Uterus (tissue), 4 donors: Measurements from ENCODE around the gene SNTN. TPM values are rescaled to one million over a fixed set of nuclear protein-coding genes. Genes with fewer than 3 reads are reported as not detected.

Experiments
- DNase-seq, 2 donors: peaks; one replicate each; pipeline ENCODE4 v3.0.0-alpha.2; 2019 to 2020
- H3K27ac ChIP-seq, 2 donors: fragments of 200-600 bp; sonication (generic); 1 replicate in 1 of 2; 2 replicates in 1 of 2; pipeline ENCODE4 v1.5.1; 2016 to 2018
- H3K27me3 ChIP-seq, 2 donors: fragments of 200-600 bp; sonication (generic); one replicate each; pipeline ENCODE4 v1.5.1; 2018 to 2019; ENCODE audit warnings: control low read depth in 1 of 2
- H3K36me3 ChIP-seq, 2 donors: fragments of 200-600 bp; sonication (generic); one replicate each; pipeline ENCODE4 v1.5.1; 2019; ENCODE audit warnings: control low read depth in 1 of 2
- H3K4me1 ChIP-seq, 2 donors: fragments of 200-600 bp; sonication (generic); one replicate each; pipeline ENCODE4 v1.5.1; 2018 to 2019; ENCODE audit warnings: control low read depth in 1 of 2
- H3K4me3 ChIP-seq, 2 donors: fragments of 200-600 bp; sonication (generic); 1 replicate in 1 of 2; 2 replicates in 1 of 2; pipeline ENCODE4 v1.5.1; 2018 to 2019; ENCODE audit warnings: mild to moderate bottlenecking in 1 of 2
- H3K9me3 ChIP-seq, 2 donors: fragments of 200-600 bp; sonication (generic); one replicate each; pipeline ENCODE4 v1.5.1; 2019; ENCODE audit warnings: control low read depth in 1 of 2
- POLR2A ChIP-seq, 2 donors: fragments of 450-650 bp; IDR thresholded peaks; one replicate each; pipeline ENCODE4 v1.6.1; 2016; ENCODE audit warnings: antibody characterized with exemption in 2 of 2, mild to moderate bottlenecking in 1 of 2, moderate library complexity in 1 of 2
- intact Hi-C: fragments of 100-400 bp; cut with DNase I; formaldehyde crosslinking; loops from one replicate; pipeline ENCODE4 v1.15.1; 2023; ENCODE audit warnings: low total_unique reads
- total RNA-seq, 4 donors: library from RNA; depleted of rRNA in 3 of 4; stranded (reverse); fragments of >200 nt in 3 of 4; gene quantifications; one replicate each; pipeline versions ENCODE4 v1.1.0 to v1.2.4, GENCODE V29; 2014 to 2023
- TF ChIP-seq, protein P1 (sequence below), 4 experiments: fragments of 200-600 bp in 2 of 4; fragments of 450-650 bp in 2 of 4; sonication (generic) in 2 of 4; IDR thresholded peaks; one replicate each; pipeline ENCODE4 v1.5.1; 2016 to 2019; ENCODE audit warnings: antibody characterized with exemption in 4 of 4, mild to moderate bottlenecking in 2 of 4, moderate library complexity in 1 of 4
- donor health status: DM: yes; HTN: yes; CAD: no.

The SNTN gene
- total RNA-seq, 4 donors from 2014 or later = 0.30 to 5.4 TPM; not detected in 2

DNA sequence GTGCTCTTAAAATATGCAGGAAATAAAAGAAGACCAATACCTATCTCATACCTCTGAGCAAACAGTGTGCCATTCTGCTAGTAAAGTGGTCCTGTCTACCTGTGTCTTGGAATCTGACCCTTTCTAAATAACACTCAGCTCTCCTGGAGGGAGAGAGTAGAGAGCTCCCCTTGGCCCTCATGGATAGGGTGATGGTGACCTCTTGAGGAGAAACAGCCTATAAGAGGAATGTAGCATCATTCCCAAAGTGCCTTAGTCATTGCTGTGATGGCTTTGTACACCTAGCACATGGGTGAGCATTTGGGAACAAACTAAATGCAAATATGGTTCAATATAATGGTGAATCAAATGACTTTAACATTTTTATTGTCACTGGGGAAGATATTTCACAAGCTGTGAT lies 10.0 kb downstream of the SNTN start:
- Histone ChIP-seq H3K4me3 (no peak overlapping the region), H3K27ac (no peak overlapping the region), H3K4me1 (no peaks in the 10 kb centered on the region), H3K27me3 (no peaks in the 10 kb centered on the region), H3K36me3 (no peaks in the 10 kb centered on the region), H3K9me3 (no peaks in the 10 kb centered on the region)
- intact Hi-C loops = no loop called here
- TF ChIP-seq POLR2A (IDR thresholded peaks at IDR 0.05) = no peak
- TF ChIP-seq, protein P1, sequence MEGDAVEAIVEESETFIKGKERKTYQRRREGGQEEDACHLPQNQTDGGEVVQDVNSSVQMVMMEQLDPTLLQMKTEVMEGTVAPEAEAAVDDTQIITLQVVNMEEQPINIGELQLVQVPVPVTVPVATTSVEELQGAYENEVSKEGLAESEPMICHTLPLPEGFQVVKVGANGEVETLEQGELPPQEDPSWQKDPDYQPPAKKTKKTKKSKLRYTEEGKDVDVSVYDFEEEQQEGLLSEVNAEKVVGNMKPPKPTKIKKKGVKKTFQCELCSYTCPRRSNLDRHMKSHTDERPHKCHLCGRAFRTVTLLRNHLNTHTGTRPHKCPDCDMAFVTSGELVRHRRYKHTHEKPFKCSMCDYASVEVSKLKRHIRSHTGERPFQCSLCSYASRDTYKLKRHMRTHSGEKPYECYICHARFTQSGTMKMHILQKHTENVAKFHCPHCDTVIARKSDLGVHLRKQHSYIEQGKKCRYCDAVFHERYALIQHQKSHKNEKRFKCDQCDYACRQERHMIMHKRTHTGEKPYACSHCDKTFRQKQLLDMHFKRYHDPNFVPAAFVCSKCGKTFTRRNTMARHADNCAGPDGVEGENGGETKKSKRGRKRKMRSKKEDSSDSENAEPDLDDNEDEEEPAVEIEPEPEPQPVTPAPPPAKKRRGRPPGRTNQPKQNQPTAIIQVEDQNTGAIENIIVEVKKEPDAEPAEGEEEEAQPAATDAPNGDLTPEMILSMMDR (IDR thresholded peaks at IDR 0.05) = no peak
- no peak for DNase-seq

DNA sequence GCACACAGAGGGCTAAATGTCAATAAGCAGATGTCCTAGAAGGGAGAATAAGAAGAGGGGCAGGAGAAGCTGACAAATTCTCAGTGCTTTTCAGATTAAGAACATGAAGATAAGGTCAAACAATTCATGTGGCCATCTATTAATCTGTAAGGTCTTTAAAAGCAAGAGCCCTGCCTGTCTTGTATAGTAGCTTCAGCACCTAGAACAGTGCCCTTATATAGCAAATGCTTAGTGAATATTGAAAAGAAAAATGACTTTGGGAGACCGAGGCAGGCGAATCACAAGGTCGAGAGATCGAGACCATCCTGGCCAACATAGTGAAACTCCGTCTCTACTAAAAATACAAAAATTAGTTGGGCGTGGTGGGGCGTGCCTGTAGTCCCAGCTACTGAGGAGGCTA lies 18.1 kb downstream of the SNTN start:
- Histone ChIP-seq H3K36me3 (no peaks in the 10 kb centered on the region), H3K4me3 (no peak overlapping the region), H3K27me3 (no peaks in the 10 kb centered on the region), H3K27ac (no peak overlapping the region), H3K9me3 (no peaks in the 10 kb centered on the region), H3K4me1 (no peaks in the 10 kb centered on the region)
- TF ChIP-seq POLR2A (IDR thresholded peaks at IDR 0.05) = no peak
- TF ChIP-seq, protein P1 (IDR thresholded peaks at IDR 0.05) = no peak
- intact Hi-C loops = no loop called here
- DNase-seq = no peak

DNA sequence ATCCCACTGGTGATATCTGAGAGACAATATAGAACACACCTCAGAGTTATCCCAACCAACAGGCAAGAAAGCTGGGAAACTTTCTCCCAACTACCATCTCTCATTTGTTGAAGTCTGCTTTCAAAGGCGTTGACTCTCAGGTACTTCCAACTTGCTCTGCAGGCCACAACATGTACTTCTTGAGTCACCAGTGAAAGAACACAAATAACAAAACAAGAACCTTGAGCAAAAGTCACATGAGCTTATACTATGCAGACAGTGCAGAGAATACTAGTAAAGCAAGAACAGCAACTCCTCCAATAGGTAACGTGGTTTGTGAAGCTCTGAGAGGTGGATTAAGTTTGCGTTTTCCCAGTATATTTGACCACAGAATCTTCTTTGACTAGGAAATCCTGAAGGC lies 20.6 kb downstream of the SNTN start:
- no peaks in the 10 kb centered on the region for H3K9me3 ChIP-seq
- H3K36me3 ChIP-seq = no peaks in the 10 kb centered on the region
- TF ChIP-seq, protein P1 (IDR thresholded peaks at IDR 0.05) = no peak
- no peak for TF ChIP-seq POLR2A (IDR thresholded peaks at IDR 0.05)
- intact Hi-C loops = no loop called here
- DNase-seq = no peak
- no peak overlapping the region for H3K4me3 ChIP-seq
- H3K27ac ChIP-seq = no peak overlapping the region
- no peaks in the 10 kb centered on the region for H3K27me3 ChIP-seq
- H3K4me1 ChIP-seq = no peaks in the 10 kb centered on the region

DNA sequence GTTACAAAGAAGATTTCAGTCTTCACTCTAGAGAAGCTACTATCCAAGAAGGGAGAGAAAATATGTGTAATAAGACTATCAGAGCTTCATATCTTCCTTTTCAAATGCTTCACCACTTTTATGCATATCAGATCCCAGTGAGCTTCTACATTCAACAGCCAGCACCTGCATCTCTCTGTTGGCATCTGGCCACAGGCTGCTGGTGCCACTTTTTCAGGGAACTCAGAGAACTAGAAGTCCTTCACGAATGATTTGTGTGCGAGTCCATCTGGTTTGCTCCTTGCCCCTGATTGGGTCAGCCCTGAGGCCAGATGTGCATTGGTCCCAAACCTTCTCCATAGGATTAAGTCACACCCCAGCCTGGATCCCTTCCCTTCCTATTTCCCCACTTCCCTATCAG lies 22.1 kb downstream of the SNTN start:
- Histone ChIP-seq H3K36me3 (no peaks in the 10 kb centered on the region), H3K27ac (no peak overlapping the region), H3K4me3 (no peak overlapping the region), H3K9me3 (no peaks in the 10 kb centered on the region), H3K4me1 (no peaks in the 10 kb centered on the region), H3K27me3 (no peaks in the 10 kb centered on the region)
- TF ChIP-seq POLR2A (IDR thresholded peaks at IDR 0.05) = no peak
- TF ChIP-seq, protein P1 (IDR thresholded peaks at IDR 0.05) = no peak
- intact Hi-C loops = no loop called here
- no peak for DNase-seq

DNA sequence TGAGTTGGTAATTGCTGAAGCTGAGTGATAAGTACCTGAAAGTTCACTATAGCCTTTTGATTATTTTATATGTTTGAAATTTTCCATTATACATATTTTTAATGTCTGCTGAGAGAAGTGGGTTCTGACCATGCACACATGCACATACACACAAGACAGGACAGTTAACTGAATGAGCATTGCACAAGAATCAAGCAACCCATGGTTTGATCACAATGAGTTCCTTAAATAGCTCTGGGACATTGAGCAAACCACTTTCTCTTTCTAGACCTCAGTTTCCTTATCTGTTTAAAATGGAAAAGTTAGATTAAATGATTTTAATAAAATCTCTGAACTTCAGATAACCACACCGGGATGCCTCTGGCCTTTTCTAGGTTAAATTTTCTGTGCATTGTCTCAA lies 26.7 kb downstream of the SNTN start:
- H3K4me3 ChIP-seq = no peak overlapping the region
- no peak overlapping the region for H3K27ac ChIP-seq
- H3K4me1 ChIP-seq = no peaks in the 10 kb centered on the region
- no peaks in the 10 kb centered on the region for H3K27me3 ChIP-seq
- no peaks in the 10 kb centered on the region for H3K9me3 ChIP-seq
- H3K36me3 ChIP-seq = no peaks in the 10 kb centered on the region
- TF ChIP-seq, protein P1 (IDR thresholded peaks at IDR 0.05) = no peak
- no peak for TF ChIP-seq POLR2A (IDR thresholded peaks at IDR 0.05)
- intact Hi-C loops = no loop called here
- no peak for DNase-seq
